ENCODE data around the gene CSTA.

The CSTA gene

GRCh38 chr3:122324871-122325323 is at the start of gene CSTA:
Gene CSTA, plus strand, starts transcription at chr3:122325248. Its CDS starts 45 bp downstream, at chr3:122325293.
- DNase-seq (ENCODE audit: low spot score): no peak

DNA sequence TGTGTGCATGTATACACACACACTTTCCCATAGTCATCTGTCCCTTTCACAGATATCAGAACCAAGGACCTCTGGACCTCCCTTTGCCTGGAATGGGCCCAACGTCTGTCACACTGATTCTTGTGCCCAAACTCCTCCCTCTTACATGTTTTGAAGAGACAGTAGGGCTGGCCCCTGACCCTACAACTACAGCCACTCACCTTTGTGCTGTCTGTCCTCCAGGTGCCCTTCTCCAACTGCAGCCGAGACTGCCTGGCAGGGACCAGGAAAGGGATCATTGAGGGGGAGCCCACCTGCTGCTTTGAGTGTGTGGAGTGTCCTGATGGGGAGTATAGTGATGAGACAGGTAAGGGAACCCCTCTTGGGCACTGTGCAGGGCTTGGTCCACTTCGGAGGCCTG is 43.2 kb upstream of the CSTA start:
- DNase-seq (ENCODE audit: low spot score): no peak

DNA sequence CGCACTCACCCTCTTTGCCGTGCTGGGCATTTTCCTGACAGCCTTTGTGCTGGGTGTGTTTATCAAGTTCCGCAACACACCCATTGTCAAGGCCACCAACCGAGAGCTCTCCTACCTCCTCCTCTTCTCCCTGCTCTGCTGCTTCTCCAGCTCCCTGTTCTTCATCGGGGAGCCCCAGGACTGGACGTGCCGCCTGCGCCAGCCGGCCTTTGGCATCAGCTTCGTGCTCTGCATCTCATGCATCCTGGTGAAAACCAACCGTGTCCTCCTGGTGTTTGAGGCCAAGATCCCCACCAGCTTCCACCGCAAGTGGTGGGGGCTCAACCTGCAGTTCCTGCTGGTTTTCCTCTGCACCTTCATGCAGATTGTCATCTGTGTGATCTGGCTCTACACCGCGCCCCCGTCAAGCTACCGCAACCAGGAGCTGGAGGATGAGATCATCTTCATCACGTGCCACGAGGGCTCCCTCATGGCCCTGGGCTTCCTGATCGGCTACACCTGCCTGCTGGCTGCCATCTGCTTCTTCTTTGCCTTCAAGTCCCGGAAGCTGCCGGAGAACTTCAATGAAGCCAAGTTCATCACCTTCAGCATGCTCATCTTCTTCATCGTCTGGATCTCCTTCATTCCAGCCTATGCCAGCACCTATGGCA is 41.1 kb upstream of the CSTA start:
- no peak for DNase-seq (ENCODE audit: low spot score)

GRCh38 chr3:122284486-122284885 is 40.6 kb upstream of the CSTA start:
- DNase-seq (ENCODE audit: low spot score): no peak

- DNase-seq (ENCODE audit: low spot score): no peak
Measured at GRCh38 chr3:122294359-122294758, 30.7 kb upstream of the CSTA start.

- DNase-seq (ENCODE audit: low spot score): no peak
Measured at GRCh38 chr3:122295266-122296062, 29.6 kb upstream of the CSTA start.

- no peak for DNase-seq (ENCODE audit: low spot score)
Measured at GRCh38 chr3:122298239-122298638, 26.8 kb upstream of the CSTA start.

DNA sequence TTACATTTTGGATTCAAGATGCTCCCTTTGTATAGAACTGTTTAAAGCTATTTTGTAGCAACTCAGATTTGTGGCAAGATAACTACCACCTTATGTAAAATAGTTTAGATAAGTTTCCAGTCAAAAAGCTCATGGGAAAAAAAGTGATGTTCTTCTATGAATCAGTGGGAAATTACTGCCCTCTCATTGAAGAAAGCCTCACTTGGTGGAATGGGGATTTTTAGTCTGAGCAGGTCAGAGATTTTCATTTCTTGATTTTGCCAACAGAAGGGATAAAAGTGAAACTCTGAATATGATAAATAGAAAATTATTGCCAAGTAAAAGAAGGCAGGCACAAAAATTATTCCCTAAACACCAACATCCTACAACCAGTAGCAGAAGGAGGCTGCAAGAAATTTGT is 25.8 kb upstream of the CSTA start:
- DNase-seq (ENCODE audit: low spot score): no peak

DNA sequence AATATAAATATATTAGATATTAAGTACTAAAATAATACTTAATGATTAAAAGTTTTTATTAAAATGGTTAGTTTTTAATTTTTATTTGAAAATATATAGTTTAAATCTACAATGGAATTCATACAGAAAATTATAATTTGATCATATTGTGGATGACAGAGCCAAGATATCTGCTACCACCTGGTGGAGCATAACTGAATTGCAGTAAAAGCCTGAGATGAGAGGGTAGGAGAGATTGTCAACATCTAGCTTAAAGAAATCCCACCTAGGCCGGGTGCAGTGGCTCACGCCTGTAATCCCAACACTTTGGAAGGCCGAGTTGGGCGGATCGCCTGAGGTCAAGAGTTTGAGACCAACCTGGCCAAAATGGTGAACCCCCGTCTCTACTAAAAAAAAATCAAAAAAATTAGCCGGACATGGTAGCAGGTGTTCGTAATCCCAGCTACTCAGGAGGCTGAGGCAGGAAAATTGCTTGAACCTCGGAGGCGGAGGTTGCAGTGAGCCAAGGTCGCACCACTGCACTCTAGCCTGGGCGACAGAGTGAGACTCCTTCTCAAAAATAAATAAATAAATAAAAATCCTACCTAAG is 25.1 kb upstream of the CSTA start:
- peak; percentile 26 for DNase-seq (ENCODE audit: low spot score)

- no peak for DNase-seq (ENCODE audit: low spot score)
Measured at GRCh38 chr3:122301063-122301462, 24.0 kb upstream of the CSTA start.

GRCh38 chr3:122305818-122306621 is 19.0 kb upstream of the CSTA start:
- peak; percentile 21 for DNase-seq (ENCODE audit: low spot score)

DNA sequence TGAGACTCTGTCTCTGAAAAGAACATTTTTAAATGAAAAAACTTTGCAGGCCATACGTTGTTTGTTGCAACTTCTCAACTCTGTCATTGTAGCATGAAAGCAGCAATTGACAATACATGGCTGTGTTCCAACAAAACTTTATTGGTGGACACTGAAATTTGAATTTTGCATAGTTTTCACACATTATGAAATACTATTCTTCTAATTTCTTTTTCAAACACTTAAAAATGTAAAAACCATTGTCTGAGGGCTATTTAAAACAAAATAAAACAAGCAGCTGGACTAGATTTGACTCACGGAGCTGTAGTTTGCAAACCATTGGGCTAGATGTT is 18.5 kb upstream of the CSTA start:
- no peak for DNase-seq (ENCODE audit: low spot score)

- DNase-seq (ENCODE audit: low spot score): no peak
Measured at GRCh38 chr3:122307094-122307687, 17.9 kb upstream of the CSTA start.

GRCh38 chr3:122307976-122308375 is 17.1 kb upstream of the CSTA start:
- DNase-seq (ENCODE audit: low spot score): no peak

DNA sequence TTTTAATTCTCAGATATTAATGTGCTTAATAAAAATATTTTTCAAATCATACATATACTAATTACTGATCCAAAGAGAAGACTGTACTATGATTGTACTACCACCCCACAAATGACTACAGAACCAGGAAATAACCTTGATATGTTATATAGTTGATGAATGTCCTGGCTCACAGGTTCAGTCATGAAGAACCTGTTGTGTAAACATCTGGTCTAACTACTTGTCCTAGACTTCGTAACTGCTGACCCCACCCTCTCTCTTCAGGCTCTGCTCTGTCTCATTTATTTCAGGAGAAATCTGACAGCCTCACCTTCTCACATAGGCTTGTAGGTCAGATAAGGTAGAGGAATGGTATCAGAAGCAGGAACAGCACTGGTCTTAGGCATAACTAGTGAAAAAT is 14.7 kb upstream of the CSTA start:
- no peak for DNase-seq (ENCODE audit: low spot score)

DNA sequence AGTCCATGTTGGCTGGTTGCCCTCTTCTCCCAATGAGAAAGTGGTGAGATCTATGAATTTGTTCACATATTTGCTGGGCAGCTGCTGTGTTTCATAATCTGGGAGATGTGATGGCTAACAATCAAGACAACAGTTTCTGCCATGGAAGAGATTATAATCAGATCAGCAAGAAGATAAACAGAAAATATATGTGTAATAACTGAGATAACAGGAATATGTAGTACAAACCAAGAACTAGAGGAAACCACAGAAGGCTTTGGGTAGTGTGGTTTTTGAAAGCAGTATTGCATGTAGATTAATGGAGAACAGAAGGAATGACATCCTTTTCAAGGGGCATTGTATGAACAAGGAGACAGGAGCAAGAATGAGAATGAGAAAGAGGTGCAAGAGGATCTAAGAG is 12.2 kb upstream of the CSTA start:
- no peak for DNase-seq (ENCODE audit: low spot score)

GRCh38 chr3:122313281-122313680 is 11.8 kb upstream of the CSTA start:
- no peak for DNase-seq (ENCODE audit: low spot score)

DNA sequence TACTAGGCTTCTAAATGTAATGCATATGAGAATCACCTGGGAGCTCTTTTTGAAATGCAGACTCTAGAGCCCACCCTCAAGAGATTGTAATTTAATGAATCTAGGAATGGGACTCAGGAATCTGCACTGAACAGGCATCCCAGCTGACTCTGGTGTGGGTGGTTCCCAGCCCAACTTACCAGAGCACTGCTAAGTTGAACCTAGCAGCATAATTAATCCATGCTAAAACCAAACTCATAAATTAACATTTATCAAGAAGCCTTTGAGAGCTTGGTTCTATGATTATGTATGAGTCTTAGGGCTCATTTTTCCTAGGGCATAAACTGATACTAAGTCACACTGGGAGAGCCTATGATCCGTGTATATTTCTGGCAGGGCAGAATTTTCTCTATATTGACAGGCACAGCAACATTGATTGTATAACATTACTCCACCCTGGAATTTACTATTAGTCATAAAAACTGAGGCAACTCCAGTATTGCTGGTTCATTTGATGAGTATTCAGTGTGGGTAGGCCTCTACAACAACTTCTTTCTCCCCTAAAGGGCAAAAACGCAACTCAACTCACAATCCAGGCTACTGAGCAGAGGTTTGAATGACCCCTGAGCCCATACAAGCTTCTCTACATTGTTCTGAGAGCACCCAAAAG is 10.7 kb upstream of the CSTA start:
- peak; percentile 13 for DNase-seq (ENCODE audit: low spot score)

DNA sequence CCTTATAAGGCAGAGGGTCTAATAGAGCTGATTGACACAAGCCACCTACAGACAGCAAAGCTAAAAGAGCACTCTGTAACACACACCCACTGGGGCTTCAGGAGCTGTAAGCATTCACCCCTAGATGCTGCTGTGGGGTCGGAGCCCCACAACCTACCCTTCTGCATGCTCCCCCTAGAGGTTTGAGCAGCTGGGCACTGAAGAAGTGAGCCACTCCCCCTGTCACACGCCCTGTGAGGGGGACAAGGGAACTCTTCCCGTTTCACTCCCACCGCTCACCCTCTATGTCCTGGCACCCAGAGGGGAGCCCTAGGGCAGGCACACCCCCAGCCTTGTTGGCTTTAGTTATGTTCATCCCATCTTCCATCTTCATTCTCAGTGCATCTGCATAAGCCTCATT is 9.4 kb upstream of the CSTA start:
- no peak for DNase-seq (ENCODE audit: low spot score)

DNA sequence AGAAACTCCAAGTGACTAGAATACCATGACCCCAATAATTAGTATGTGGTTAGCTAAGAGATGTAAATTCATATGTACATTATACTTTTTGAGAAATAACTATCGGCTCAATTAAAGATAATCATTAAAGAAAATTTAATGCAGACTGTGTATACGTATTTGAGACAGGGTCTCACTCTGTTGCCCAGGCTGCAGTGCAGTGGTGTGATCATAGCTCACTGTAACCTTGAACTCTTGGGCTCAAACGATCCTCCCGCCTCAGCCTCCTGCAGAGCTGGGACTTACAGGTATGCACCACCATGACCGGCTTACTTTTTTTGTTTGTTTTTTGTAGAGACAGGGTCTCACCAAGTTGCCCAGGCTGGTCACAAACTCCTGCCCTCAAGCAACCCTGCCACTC is 8.7 kb upstream of the CSTA start:
- no peak for DNase-seq (ENCODE audit: low spot score)

DNA sequence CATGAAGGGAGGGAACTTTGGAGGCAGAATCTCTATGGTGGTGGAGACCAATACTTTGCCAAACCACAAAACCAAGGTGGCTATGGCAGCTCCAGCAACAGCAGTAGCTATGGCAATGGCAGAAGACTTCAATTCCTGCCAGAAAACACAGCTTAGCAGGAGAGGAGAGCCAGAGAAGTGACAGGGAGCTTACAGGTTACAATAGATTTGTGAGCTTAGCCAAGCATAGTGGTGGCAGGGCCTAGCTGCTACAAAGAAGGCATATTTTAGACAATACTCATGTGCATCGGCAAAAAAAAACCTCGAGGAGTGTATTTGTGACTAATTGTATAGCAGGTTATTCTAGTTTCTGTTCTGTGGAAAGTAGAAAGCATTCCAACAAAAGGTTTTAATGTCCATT is 6.4 kb upstream of the CSTA start:
- DNase-seq (ENCODE audit: low spot score): no peak

Data from COLO829 (cell line).